AG09319 (cell line): Measurements from ENCODE around the gene BCAN.
"Not testable (repeated sequence)": the region's sequence is repeated elsewhere in the genome, so short reads cannot be mapped to it uniquely, and the experiment has no call there.

ENCODE experiments used
- DNase-seq: peaks from one replicate; pipeline ENCODE4 v3.0.0-alpha.2; 2010; ENCODE audit warnings: low read depth; ENCODE audit errors: extremely low read depth
- CTCF ChIP-seq: IDR thresholded peaks from 2 replicates; pipeline ENCODE4 v1.5.1; 2011; ENCODE audit warnings: low read depth, mild to moderate bottlenecking, inconsistent platforms, low read length, moderate library complexity

BCAN gene

DNA sequence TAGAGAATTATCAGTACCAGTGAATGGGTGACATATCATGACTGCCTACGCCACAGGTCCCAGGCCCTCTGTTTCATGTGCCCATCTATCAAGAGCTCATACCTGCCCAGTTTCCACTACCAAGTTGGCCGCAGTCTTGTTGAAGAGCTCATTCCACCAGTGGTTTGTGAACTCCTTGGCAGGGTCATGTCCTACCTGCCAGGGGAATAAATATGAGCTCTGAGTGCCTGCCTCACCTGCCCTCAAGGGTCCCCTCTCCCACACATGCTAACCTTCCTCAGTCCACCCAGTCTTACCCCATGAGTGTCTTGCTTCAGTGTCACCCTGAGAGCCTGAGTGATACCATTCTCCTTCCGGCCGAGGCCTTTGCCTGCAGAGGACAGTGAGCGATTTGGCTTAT is 43.8 kb upstream of the BCAN start:
- DNase-seq, result no peak
- no peak for TF ChIP-seq CTCF

- no peak for TF ChIP-seq CTCF
- DNase-seq, result no peak
Observed at GRCh38 chr1:156598731-156599432, 43.0 kb upstream of the BCAN start.

DNA sequence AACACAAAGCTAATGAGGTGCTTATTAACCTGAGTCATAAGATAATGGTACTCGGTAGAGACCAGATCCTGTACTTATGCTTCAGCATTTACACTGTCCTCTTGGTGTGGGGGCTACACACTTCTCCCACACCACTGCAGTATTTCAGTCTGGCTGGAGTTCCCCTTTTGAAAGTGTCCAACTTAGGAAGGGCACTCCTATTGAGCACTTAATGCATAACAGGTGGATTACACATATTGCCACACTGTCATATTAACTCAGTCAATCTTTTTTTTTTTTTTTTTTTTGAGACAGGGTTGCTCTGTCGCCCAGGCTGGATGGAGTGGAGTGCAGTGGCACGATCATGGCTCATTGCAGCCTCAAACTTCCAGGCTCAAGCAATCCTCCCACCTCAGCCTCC is 42.1 kb upstream of the BCAN start:
- no peak for TF ChIP-seq CTCF
- DNase-seq, result no peak

GRCh38 chr1:156600733-156601121 is 41.2 kb upstream of the BCAN start:
- TF ChIP-seq CTCF, result no peak
- DNase-seq, result no peak

- DNase-seq, result peak; percentile 84
- no peak for TF ChIP-seq CTCF
Observed at GRCh38 chr1:156601122-156601830, 40.6 kb upstream of the BCAN start, which contains the start of gene GPATCH4. TSS of gene GPATCH4 (minus strand) at chr1:156601479.

DNA sequence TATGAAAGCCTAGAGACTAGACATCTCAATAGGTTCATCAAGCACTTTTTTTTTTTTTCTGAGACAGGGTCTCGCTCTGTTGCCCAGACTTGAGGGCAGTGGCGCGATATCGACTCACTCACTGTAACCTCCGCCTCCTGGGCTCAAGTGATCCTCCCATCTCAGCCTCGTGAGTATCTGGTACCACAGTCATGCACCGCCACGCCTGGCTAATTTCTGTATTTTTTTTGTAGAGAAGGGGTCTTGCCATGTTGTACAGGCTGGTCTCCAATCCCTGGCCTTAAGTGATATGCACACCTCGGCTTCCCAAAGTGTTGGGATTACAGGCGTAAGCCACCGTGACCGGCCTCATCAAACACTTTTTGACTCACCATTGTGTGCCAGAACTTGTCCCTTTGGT is 40.0 kb upstream of the BCAN start:
- no peak for TF ChIP-seq CTCF
- DNase-seq, result no peak

DNA sequence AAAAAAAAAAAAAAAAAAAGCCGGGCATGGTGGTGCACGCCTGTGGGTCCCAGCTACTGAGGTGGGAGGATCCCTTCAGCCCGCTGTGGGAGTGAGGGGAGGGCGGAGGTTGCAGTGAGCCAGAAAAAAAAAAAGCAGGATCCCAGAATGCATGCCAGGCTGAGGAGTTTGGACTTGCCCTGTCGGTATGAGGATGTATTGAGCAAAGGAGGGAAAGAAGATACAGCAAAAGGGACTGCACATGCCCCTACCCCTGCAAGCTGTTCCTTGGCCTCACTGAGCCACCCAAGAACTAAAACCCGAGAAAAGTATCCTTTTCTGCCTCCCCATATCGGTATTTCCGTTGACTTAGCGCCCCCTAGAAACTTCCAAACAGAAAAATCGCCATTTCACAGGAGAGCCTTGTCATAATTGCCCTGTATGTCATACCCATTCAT is 39.3 kb upstream of the BCAN start:
- TF ChIP-seq CTCF, result peak; percentile 30
- no peak for DNase-seq

DNA sequence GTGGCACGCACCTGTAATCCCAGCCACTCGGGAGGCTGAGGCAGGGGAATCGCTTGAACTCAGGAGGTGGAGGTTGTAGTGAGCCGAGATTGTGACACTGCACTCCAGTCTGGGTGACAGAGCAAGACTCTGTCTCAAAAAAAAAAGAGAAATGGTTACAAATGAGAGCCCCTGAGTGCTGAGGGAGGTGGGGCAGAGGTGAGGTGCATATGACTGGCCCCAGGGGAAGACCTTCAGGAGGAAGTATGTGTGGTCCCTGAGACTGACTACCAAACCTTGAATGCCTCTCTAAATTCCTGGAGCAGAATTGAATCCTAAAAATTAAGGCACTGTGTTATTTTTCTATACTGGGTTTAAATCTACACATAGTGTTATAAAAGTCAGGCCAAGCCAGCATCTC is 34.6 kb upstream of the BCAN start:
- DNase-seq, result not testable (repeated sequence)
